WTC11 (cell line): ENCODE measurements around the gene CLTA. TPM values are rescaled to one million over a fixed set of nuclear protein-coding genes. Genes with fewer than 3 reads are reported as not detected.

Source experiments
- ATAC-seq: fragments of 200-7000 bp; cut with Tn5 transposase; 2 replicates; pipeline ENCODE4 v1.10.0; 2021; ENCODE audit warnings: mild to moderate bottlenecking, moderate library complexity
- CTCF ChIA-PET: fragments of 300-600 bp; sonication (Branson Sonifier 250); formaldehyde crosslinking; loops from one replicate; lab custom pipeline; 2021; ENCODE audit warnings: antibody characterized with exemption; lab: Charles Lee
- POLR2A ChIA-PET: fragments of 350-600 bp; sonication (Branson Sonifier 250); formaldehyde crosslinking; loops from one replicate; lab custom pipeline; 2021; ENCODE audit warnings: antibody characterized with exemption; lab: Charles Lee
- DNase-seq: peaks from one replicate; pipeline ENCODE4 v3.0.0; 2021; ENCODE audit warnings: low spot score
- H3K27ac Mint-ChIP-seq: 2 replicates; pipeline ENCODE4 v1.8.0; 2021; ENCODE audit warnings: mixed read lengths
- H3K27me3 Mint-ChIP-seq: 2 replicates; pipeline ENCODE4 v1.8.0; 2021; ENCODE audit warnings: low read depth, mild to moderate bottlenecking, moderate library complexity, mixed read lengths
- H3K36me3 Mint-ChIP-seq: 2 replicates; pipeline ENCODE4 v1.8.0; 2021; ENCODE audit warnings: mixed read lengths
- H3K4me1 Mint-ChIP-seq: 2 replicates; pipeline ENCODE4 v1.8.0; 2022; ENCODE audit warnings: mixed read lengths
- H3K4me3 Mint-ChIP-seq: 2 replicates; pipeline ENCODE4 v1.8.0; 2021; ENCODE audit warnings: mild to moderate bottlenecking, moderate library complexity, mixed read lengths
- H3K9me3 Mint-ChIP-seq: 2 replicates; pipeline ENCODE4 v1.8.0; 2021; ENCODE audit warnings: mixed read lengths
- ATF1 ChIP-seq: sonication (generic); formaldehyde crosslinking; IDR thresholded peaks from 2 replicates; pipeline ENCODE4 v1.8.1; 2023; ENCODE audit warnings: mild to moderate bottlenecking, moderate library complexity, missing genetic modification reagents
- ELF4 ChIP-seq: sonication (generic); formaldehyde crosslinking; IDR thresholded peaks from 2 replicates; pipeline ENCODE4 v1.8.1; 2022; ENCODE audit warnings: low read depth, mild to moderate bottlenecking, moderate library complexity, missing genetic modification reagents
- EMX1 ChIP-seq: fragments of 250-450 bp; sonication (Bioruptor Pico); IDR thresholded peaks from 2 replicates; pipeline ENCODE4 v1.8.0; 2021; ENCODE audit warnings: mild to moderate bottlenecking
- FOXJ3 ChIP-seq: sonication (generic); formaldehyde crosslinking; IDR thresholded peaks from 2 replicates; pipeline ENCODE4 v1.9.0; 2021; ENCODE audit warnings: missing genetic modification reagents, mild to moderate bottlenecking, borderline replicate concordance
- FOXP1 ChIP-seq: sonication (generic); formaldehyde crosslinking; IDR thresholded peaks from 2 replicates; pipeline ENCODE4 v1.8.0; 2022; ENCODE audit warnings: missing genetic modification reagents, mild to moderate bottlenecking, moderate library complexity, borderline replicate concordance
- GABPB1 ChIP-seq: sonication (generic); formaldehyde crosslinking; IDR thresholded peaks from 2 replicates; pipeline ENCODE4 v1.8.1; 2023; ENCODE audit warnings: mild to moderate bottlenecking, missing genetic modification reagents
- GTF2I ChIP-seq: fragments of 250-450 bp; sonication (Bioruptor Pico); conservative IDR thresholded peaks from 2 replicates; pipeline ENCODE4 v1.4.0; 2021; ENCODE audit warnings: mild to moderate bottlenecking
- HMGA2 ChIP-seq: fragments of 250-450 bp; sonication (Bioruptor Pico); IDR thresholded peaks from 2 replicates; pipeline ENCODE4 v1.4.0; 2021; ENCODE audit warnings: mild to moderate bottlenecking, moderate library complexity
- SMAD3 ChIP-seq: sonication (generic); formaldehyde crosslinking; IDR thresholded peaks from 2 replicates; pipeline ENCODE4 v1.8.0; 2022; ENCODE audit warnings: missing genetic modification reagents, mild to moderate bottlenecking, borderline replicate concordance
- TCF7 ChIP-seq: sonication (generic); formaldehyde crosslinking; IDR thresholded peaks from 2 replicates; pipeline ENCODE4 v1.8.0; 2022; ENCODE audit warnings: mild to moderate bottlenecking, low read depth, missing genetic modification reagents, moderate library complexity
- TP53 ChIP-seq: sonication (generic); formaldehyde crosslinking; IDR thresholded peaks from 2 replicates; pipeline ENCODE4 v1.8.1; 2023; ENCODE audit warnings: mild to moderate bottlenecking, missing genetic modification reagents
- ZNF219 ChIP-seq: sonication (generic); formaldehyde crosslinking; IDR thresholded peaks from 2 replicates; pipeline ENCODE4 v1.8.0; 2023; ENCODE audit warnings: missing genetic modification reagents, mild to moderate bottlenecking, borderline replicate concordance
- ZNF263 ChIP-seq: sonication (generic); formaldehyde crosslinking; IDR thresholded peaks from 2 replicates; pipeline ENCODE4 v1.8.1; 2022; ENCODE audit warnings: low read depth, mild to moderate bottlenecking, moderate library complexity, missing genetic modification reagents
- total RNA-seq: library from RNA; stranded (reverse); gene quantifications from 3 replicates; pipeline ENCODE4 v1.2.3, GENCODE V29; 2021
- TF ChIP-seq, protein P1 (sequence below): sonication (generic); formaldehyde crosslinking; IDR thresholded peaks from 2 replicates; pipeline ENCODE4 v1.8.1; 2023; ENCODE audit warnings: mild to moderate bottlenecking, moderate library complexity, missing genetic modification reagents
- TF ChIP-seq, protein P2 (sequence below): fragments of 250-450 bp; sonication (Bioruptor Pico); IDR thresholded peaks from 2 replicates; pipeline ENCODE4 v1.9.0; 2021; ENCODE audit warnings: mild to moderate bottlenecking, borderline replicate concordance
- TF ChIP-seq, protein P3 (sequence below): sonication (generic); formaldehyde crosslinking; IDR thresholded peaks from 2 replicates; pipeline ENCODE4 v1.8.0; 2023; ENCODE audit warnings: mild to moderate bottlenecking, missing genetic modification reagents
- TF ChIP-seq, protein P4 (sequence below): sonication (generic); formaldehyde crosslinking; IDR thresholded peaks from 2 replicates; pipeline ENCODE4 v1.8.0; 2022; ENCODE audit warnings: mild to moderate bottlenecking, missing genetic modification reagents
- TF ChIP-seq, protein P5 (sequence below): sonication (generic); formaldehyde crosslinking; IDR thresholded peaks from 2 replicates; pipeline ENCODE4 v1.8.0; 2022; ENCODE audit warnings: mild to moderate bottlenecking, missing genetic modification reagents
- TF ChIP-seq, protein P6 (sequence below): fragments of 250-450 bp; sonication (Bioruptor Pico); IDR thresholded peaks from 2 replicates; pipeline ENCODE4 v1.9.0; 2021; ENCODE audit warnings: mild to moderate bottlenecking

Gene CLTA
- total RNA-seq, 1 experiment from 2014 or later = 213 TPM

DNA sequence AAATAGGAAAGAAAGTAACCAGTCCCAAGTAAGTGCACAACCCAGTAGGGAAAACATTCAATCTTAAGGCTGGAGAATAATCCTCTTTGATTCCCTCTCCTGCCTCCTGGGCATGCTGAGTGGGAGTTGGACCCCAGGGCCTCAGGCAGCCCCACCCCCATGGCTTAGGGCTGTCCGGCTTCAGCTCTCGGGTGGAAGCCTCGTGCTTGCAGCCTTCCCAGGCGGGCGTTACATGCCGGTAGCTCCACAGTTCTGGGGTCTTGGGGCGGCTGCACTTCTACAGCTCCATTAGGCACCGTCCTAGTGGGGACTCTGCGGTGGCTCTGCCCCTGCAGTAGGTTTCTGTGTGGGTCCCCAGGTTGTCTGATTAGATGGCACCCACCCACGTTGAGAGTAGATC is 44.1 kb upstream of the CLTA start:
- Mint-ChIP-seq H3K4me3 (no peak overlapping the region), H3K9me3 (peaks cover 18% of the 10 kb centered on the region), H3K4me1 (no peaks in the 10 kb centered on the region)
- no peak for DNase-seq
- POLR2A ChIA-PET = no interaction called here
- TF ChIP-seq, protein P1, sequence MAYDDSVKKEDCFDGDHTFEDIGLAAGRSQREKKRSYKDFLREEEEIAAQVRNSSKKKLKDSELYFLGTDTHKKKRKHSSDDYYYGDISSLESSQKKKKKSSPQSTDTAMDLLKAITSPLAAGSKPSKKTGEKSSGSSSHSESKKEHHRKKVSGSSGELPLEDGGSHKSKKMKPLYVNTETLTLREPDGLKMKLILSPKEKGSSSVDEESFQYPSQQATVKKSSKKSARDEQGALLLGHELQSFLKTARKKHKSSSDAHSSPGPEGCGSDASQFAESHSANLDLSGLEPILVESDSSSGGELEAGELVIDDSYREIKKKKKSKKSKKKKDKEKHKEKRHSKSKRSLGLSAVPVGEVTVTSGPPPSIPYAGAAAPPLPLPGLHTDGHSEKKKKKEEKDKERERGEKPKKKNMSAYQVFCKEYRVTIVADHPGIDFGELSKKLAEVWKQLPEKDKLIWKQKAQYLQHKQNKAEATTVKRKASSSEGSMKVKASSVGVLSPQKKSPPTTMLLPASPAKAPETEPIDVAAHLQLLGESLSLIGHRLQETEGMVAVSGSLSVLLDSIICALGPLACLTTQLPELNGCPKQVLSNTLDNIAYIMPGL (CRISPR knock-in tag) = no peak
- TF ChIP-seq GTF2I (CRISPR knock-in tag) (no peak), HMGA2 (CRISPR knock-in tag) (no peak), FOXP1 (CRISPR knock-in tag) (no peak)
- TF ChIP-seq, protein P2, sequence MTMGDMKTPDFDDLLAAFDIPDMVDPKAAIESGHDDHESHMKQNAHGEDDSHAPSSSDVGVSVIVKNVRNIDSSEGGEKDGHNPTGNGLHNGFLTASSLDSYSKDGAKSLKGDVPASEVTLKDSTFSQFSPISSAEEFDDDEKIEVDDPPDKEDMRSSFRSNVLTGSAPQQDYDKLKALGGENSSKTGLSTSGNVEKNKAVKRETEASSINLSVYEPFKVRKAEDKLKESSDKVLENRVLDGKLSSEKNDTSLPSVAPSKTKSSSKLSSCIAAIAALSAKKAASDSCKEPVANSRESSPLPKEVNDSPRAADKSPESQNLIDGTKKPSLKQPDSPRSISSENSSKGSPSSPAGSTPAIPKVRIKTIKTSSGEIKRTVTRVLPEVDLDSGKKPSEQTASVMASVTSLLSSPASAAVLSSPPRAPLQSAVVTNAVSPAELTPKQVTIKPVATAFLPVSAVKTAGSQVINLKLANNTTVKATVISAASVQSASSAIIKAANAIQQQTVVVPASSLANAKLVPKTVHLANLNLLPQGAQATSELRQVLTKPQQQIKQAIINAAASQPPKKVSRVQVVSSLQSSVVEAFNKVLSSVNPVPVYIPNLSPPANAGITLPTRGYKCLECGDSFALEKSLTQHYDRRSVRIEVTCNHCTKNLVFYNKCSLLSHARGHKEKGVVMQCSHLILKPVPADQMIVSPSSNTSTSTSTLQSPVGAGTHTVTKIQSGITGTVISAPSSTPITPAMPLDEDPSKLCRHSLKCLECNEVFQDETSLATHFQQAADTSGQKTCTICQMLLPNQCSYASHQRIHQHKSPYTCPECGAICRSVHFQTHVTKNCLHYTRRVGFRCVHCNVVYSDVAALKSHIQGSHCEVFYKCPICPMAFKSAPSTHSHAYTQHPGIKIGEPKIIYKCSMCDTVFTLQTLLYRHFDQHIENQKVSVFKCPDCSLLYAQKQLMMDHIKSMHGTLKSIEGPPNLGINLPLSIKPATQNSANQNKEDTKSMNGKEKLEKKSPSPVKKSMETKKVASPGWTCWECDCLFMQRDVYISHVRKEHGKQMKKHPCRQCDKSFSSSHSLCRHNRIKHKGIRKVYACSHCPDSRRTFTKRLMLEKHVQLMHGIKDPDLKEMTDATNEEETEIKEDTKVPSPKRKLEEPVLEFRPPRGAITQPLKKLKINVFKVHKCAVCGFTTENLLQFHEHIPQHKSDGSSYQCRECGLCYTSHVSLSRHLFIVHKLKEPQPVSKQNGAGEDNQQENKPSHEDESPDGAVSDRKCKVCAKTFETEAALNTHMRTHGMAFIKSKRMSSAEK (CRISPR knock-in tag) = no peak
- TF ChIP-seq, all 79 proteins: peak for 0
- CTCF ChIA-PET = no interaction called here
- peaks cover 13% of the 10 kb centered on the region for H3K36me3 Mint-ChIP-seq
- no peak overlapping the region for H3K27ac Mint-ChIP-seq
- H3K27me3 Mint-ChIP-seq = peaks cover 19% of the 10 kb centered on the region
- no peak for ATAC-seq

DNA sequence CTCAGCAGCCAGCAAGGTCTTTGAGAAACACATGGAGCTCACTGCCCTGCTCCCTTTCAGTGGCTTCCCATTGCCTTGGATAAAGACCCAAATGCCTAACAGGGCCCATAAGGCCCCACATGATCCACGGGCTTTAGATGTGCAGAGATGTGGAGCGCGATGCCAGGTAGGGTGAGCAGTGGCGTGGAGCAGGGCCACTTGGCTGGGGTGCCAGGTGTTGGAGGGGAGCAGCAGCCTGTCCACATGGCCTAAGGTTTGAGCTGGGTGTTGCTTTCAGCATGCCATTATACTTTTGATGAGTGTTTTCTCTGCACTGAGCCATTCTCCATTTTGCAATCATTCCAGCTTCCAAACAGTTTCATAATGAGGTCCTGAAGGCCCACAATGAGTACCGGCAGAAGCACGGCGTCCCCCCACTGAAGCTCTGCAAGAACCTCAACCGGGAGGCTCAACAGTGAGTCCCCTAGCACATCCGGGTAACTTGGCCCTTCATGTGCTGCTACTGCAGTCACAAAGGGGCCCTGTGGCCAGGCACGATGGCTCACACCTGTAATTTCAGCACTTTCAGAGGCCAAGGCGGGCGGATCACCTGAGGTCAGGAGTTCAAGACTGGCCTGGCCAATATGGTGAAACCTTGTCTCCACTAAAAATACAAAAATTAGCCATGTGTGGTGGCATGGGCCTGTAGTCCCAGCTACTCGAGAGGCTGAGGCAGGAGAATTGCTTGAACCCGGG is 43.1 kb upstream of the CLTA start:
- no peak overlapping the region for H3K4me3 Mint-ChIP-seq
- peaks cover 19% of the 10 kb centered on the region for H3K27me3 Mint-ChIP-seq
- no peak for DNase-seq
- POLR2A ChIA-PET = no interaction called here
- no peak overlapping the region for H3K27ac Mint-ChIP-seq
- no peaks in the 10 kb centered on the region for H3K4me1 Mint-ChIP-seq
- peaks cover 13% of the 10 kb centered on the region for H3K36me3 Mint-ChIP-seq
- H3K9me3 Mint-ChIP-seq = peaks cover 18% of the 10 kb centered on the region
- CTCF ChIA-PET = interaction anchor here (1.5 kb wide), 1 partner anchor 15 kb away, joined by 6 read pairs; no protein-coding TSS in a partner anchor
- no peak for ATAC-seq
- TF ChIP-seq GABPB1 (CRISPR knock-in tag) (no peak), TP53 (CRISPR knock-in tag) (no peak), FOXJ3 (CRISPR knock-in tag) (no peak), ATF1 (no peak), ZNF263 (no peak), EMX1 (CRISPR knock-in tag) (no peak), SMAD3 (CRISPR knock-in tag) (no peak), ELF4 (no peak), ZNF219 (no peak), TCF7 (CRISPR knock-in tag) (no peak)
- TF ChIP-seq, protein P3, sequence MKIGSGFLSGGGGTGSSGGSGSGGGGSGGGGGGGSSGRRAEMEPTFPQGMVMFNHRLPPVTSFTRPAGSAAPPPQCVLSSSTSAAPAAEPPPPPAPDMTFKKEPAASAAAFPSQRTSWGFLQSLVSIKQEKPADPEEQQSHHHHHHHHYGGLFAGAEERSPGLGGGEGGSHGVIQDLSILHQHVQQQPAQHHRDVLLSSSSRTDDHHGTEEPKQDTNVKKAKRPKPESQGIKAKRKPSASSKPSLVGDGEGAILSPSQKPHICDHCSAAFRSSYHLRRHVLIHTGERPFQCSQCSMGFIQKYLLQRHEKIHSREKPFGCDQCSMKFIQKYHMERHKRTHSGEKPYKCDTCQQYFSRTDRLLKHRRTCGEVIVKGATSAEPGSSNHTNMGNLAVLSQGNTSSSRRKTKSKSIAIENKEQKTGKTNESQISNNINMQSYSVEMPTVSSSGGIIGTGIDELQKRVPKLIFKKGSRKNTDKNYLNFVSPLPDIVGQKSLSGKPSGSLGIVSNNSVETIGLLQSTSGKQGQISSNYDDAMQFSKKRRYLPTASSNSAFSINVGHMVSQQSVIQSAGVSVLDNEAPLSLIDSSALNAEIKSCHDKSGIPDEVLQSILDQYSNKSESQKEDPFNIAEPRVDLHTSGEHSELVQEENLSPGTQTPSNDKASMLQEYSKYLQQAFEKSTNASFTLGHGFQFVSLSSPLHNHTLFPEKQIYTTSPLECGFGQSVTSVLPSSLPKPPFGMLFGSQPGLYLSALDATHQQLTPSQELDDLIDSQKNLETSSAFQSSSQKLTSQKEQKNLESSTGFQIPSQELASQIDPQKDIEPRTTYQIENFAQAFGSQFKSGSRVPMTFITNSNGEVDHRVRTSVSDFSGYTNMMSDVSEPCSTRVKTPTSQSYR (CRISPR knock-in tag) = no peak
- TF ChIP-seq, protein P4, sequence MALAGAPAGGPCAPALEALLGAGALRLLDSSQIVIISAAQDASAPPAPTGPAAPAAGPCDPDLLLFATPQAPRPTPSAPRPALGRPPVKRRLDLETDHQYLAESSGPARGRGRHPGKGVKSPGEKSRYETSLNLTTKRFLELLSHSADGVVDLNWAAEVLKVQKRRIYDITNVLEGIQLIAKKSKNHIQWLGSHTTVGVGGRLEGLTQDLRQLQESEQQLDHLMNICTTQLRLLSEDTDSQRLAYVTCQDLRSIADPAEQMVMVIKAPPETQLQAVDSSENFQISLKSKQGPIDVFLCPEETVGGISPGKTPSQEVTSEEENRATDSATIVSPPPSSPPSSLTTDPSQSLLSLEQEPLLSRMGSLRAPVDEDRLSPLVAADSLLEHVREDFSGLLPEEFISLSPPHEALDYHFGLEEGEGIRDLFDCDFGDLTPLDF (CRISPR knock-in tag) = no peak
- TF ChIP-seq, protein P1 (CRISPR knock-in tag) = no peak
- TF ChIP-seq, protein P5, sequence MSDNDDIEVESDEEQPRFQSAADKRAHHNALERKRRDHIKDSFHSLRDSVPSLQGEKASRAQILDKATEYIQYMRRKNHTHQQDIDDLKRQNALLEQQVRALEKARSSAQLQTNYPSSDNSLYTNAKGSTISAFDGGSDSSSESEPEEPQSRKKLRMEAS (CRISPR knock-in tag) = no peak
- TF ChIP-seq, protein P6, sequence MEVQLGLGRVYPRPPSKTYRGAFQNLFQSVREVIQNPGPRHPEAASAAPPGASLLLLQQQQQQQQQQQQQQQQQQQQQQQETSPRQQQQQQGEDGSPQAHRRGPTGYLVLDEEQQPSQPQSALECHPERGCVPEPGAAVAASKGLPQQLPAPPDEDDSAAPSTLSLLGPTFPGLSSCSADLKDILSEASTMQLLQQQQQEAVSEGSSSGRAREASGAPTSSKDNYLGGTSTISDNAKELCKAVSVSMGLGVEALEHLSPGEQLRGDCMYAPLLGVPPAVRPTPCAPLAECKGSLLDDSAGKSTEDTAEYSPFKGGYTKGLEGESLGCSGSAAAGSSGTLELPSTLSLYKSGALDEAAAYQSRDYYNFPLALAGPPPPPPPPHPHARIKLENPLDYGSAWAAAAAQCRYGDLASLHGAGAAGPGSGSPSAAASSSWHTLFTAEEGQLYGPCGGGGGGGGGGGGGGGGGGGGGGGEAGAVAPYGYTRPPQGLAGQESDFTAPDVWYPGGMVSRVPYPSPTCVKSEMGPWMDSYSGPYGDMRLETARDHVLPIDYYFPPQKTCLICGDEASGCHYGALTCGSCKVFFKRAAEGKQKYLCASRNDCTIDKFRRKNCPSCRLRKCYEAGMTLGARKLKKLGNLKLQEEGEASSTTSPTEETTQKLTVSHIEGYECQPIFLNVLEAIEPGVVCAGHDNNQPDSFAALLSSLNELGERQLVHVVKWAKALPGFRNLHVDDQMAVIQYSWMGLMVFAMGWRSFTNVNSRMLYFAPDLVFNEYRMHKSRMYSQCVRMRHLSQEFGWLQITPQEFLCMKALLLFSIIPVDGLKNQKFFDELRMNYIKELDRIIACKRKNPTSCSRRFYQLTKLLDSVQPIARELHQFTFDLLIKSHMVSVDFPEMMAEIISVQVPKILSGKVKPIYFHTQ (CRISPR knock-in tag) = no peak
